CD4-positive, CD25-positive, alpha-beta regulatory T cell (primary cell): ENCODE measurements around the gene EPS8L2. TPM values are rescaled to one million over a fixed set of nuclear protein-coding genes. Genes with fewer than 3 reads are reported as not detected.
A peak's percentile ranks its signal among the peaks of the same experiment; 100 is the strongest.

Experiments
- ATAC-seq, 2 donors: fragments of 150-1000 bp; cut with Tn5 transposase; one replicate each; pipeline ENCODE4 v1.10.0; 2021; ENCODE audit warnings: low read depth in 2 of 2, moderate number of reproducible peaks in 2 of 2, moderate library complexity in 1 of 2
- DNase-seq, 3 donors: peaks; one replicate each; pipeline versions ENCODE4 v3.0.0 to v3.0.0-alpha.2; 2012 to 2022; ENCODE audit warnings: mixed read lengths in 1 of 3
- H3K27ac ChIP-seq: one replicate; pipeline ENCODE4 v1.7.0; 2013; ENCODE audit warnings: mild to moderate bottlenecking, low read length; ENCODE audit not compliant: insufficient read depth, poor library complexity, severe bottlenecking
- H3K27me3 ChIP-seq: one replicate; pipeline ENCODE4 v1.7.0; 2013; ENCODE audit warnings: low read length; ENCODE audit not compliant: control insufficient read depth, insufficient read depth
- H3K36me3 ChIP-seq: one replicate; pipeline ENCODE4 v1.7.0; 2013; ENCODE audit warnings: mild to moderate bottlenecking, low read length, moderate library complexity; ENCODE audit not compliant: control insufficient read depth, insufficient read depth
- H3K4me1 ChIP-seq: 2 replicates; pipeline ENCODE4 v1.7.0; 2013; ENCODE audit warnings: mild to moderate bottlenecking, low read length; ENCODE audit not compliant: insufficient read depth, control insufficient read depth, poor library complexity, severe bottlenecking
- H3K4me3 ChIP-seq: one replicate; pipeline ENCODE4 v1.7.0; 2013; ENCODE audit warnings: low read depth, mild to moderate bottlenecking, low read length, moderate library complexity
- H3K9me3 ChIP-seq, 2 experiments: 1 replicate in 1 of 2; 2 replicates in 1 of 2; pipeline ENCODE4 v1.7.0; 2013; ENCODE audit warnings: low read length in 2 of 2, mild to moderate bottlenecking in 1 of 2, moderate library complexity in 1 of 2; ENCODE audit not compliant: control insufficient read depth in 2 of 2
- H3K27ac Mint-ChIP-seq, 3 donors: one replicate each; pipeline ENCODE4 v1.8.0; 2020 to 2022; ENCODE audit warnings: mild to moderate bottlenecking in 3 of 3, mixed read lengths in 3 of 3, moderate library complexity in 2 of 3
- H3K27me3 Mint-ChIP-seq: one replicate; pipeline ENCODE4 v1.8.0; 2022; ENCODE audit warnings: mild to moderate bottlenecking, mixed read lengths
- H3K36me3 Mint-ChIP-seq: one replicate; pipeline ENCODE4 v1.8.0; 2020; ENCODE audit warnings: mixed read lengths
- H3K4me1 Mint-ChIP-seq, 4 donors: one replicate each; pipeline ENCODE4 v1.8.0; 2020 to 2022; ENCODE audit warnings: mixed read lengths in 4 of 4, mild to moderate bottlenecking in 1 of 4
- H3K4me3 Mint-ChIP-seq, 4 donors: one replicate each; pipeline ENCODE4 v1.8.0; 2020 to 2022; ENCODE audit warnings: mild to moderate bottlenecking in 4 of 4, mixed read lengths in 4 of 4, moderate library complexity in 3 of 4
- H3K9me3 Mint-ChIP-seq, 7 donors: one replicate each; pipeline ENCODE4 v1.8.0; 2020 to 2022; ENCODE audit warnings: mixed read lengths in 7 of 7, mild to moderate bottlenecking in 3 of 7, moderate library complexity in 2 of 7
- polyA plus RNA-seq, 4 donors: library from polyadenylated mRNA; unstranded; fragments of 300-500 nt; fragmentation: Illumina TruSeq; gene quantifications; one replicate each; pipeline ENCODE4 v1.2.3, GENCODE V29; 2021
- total RNA-seq: library from RNA; stranded (reverse); gene quantifications from one replicate; pipeline ENCODE4 v1.2.3, GENCODE V29; 2022

Gene EPS8L2
- total and polyA plus RNA-seq, 5 donors from 2014 or later: 11.2 to 19.4 (median 17.6) TPM

DNA sequence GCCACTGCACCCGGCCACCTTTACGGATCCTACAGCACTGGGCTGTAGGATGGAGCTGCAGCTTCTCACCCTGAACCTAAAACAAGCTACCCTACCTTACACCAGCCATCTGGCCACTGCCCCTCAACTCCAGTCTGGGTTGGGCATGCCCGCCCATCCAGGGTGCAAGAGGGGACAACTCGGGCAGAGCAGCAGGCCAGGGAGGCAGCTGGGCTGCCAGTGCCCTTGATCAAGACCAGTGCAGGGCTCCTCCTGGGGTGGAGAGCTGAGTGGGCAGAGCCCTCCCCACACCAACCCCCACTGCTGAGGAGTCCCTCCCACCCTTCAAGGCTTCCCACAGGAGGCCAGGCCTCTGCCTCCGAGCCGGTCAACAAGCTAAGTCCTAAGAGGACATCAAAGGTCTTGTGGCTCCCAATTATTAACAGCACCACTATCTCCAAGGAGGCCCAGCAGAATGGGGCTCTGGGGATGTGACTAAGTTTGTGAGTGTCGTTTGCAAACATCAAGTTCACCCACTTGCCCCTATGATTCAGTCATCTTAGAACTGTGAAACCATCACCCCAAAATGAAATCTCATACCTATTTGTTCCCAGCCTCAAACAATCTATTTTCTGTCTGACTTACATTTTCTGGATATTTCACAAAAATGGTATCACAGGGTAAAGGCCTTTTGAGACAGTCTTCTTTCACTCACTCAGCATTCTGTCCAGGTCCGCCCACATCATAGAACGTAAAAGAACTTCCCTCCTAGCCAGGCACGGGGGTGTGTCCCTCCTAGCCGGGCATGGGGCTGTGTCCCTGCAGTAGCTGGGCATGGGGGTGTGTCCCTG, 60.3 kb downstream of the EPS8L2 start:
- Histone ChIP-seq H3K27ac (no peak overlapping the region), H3K4me1 (no peaks in the 10 kb centered on the region), H3K27me3 (no peaks in the 10 kb centered on the region), H3K36me3 (peaks cover 26% of the 10 kb centered on the region), H3K4me3 (no peak overlapping the region), H3K9me3 (no peaks in the 10 kb centered on the region)
- peak overlapping the region in 1 of 3 donors; percentile 69 for H3K27ac Mint-ChIP-seq
- H3K36me3 Mint-ChIP-seq: no peaks in the 10 kb centered on the region
- no peaks in the 10 kb centered on the region for H3K27me3 Mint-ChIP-seq
- DNase-seq: no peak
- ATAC-seq: no peak
- no peak overlapping the region for H3K4me3 Mint-ChIP-seq
- H3K9me3 Mint-ChIP-seq: no peaks in the 10 kb centered on the region
- H3K4me1 Mint-ChIP-seq: no peaks in the 10 kb centered on the region

DNA sequence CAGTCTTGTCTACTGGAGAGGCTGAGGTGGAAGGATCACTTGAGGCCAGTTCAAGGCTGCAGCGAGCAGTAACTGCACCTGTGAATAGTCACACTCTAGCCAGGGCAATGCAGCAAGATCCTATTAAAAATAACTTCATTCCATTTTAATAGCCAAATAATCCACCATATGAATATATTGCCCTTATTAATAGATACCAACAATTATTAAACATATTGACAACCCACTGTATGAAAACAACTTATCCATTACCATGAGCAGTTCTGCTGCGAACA, 60.8 kb downstream of the EPS8L2 start:
- Histone ChIP-seq H3K4me1 (no peaks in the 10 kb centered on the region), H3K27ac (no peak overlapping the region), H3K9me3 (no peaks in the 10 kb centered on the region), H3K4me3 (no peak overlapping the region), H3K27me3 (no peaks in the 10 kb centered on the region), H3K36me3 (peaks cover 21% of the 10 kb centered on the region)
- Mint-ChIP-seq H3K4me3 (no peak overlapping the region), H3K27me3 (no peaks in the 10 kb centered on the region), H3K27ac (no peak overlapping the region), H3K4me1 (no peaks in the 10 kb centered on the region), H3K9me3 (no peaks in the 10 kb centered on the region), H3K36me3 (no peaks in the 10 kb centered on the region)
- ATAC-seq (no peak), DNase-seq (no peak)

DNA sequence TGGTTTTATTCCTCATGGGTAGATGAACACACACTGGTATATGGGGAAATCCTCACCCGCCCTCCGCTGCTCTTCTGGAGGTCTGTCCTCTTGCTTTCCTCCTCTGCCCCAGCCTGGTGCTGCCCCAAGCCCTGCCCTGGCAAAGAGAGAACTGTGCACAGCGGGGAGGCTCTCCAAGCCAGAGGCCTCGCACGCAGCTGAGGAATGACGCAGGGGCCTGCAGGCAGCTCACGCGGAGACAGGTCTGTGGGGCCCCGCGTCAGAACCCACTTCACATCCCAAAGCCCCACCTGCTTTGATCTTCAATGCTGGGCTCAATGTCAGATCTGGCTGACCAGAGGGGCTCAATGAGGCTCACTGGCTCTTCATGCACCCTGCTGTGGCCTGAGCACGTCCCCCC, 61.2 kb downstream of the EPS8L2 start:
- Histone ChIP-seq H3K27me3 (no peaks in the 10 kb centered on the region), H3K36me3 (peaks cover 18% of the 10 kb centered on the region), H3K4me3 (no peak overlapping the region), H3K27ac (no peak overlapping the region), H3K4me1 (no peaks in the 10 kb centered on the region), H3K9me3 (no peaks in the 10 kb centered on the region)
- H3K36me3 Mint-ChIP-seq: no peaks in the 10 kb centered on the region
- no peaks in the 10 kb centered on the region for H3K9me3 Mint-ChIP-seq
- ATAC-seq: no peak
- no peak overlapping the region for H3K4me3 Mint-ChIP-seq
- H3K27ac Mint-ChIP-seq: peak overlapping the region in 1 of 3 donors; percentile 63
- no peaks in the 10 kb centered on the region for H3K4me1 Mint-ChIP-seq
- H3K27me3 Mint-ChIP-seq: no peaks in the 10 kb centered on the region
- DNase-seq: no peak

DNA sequence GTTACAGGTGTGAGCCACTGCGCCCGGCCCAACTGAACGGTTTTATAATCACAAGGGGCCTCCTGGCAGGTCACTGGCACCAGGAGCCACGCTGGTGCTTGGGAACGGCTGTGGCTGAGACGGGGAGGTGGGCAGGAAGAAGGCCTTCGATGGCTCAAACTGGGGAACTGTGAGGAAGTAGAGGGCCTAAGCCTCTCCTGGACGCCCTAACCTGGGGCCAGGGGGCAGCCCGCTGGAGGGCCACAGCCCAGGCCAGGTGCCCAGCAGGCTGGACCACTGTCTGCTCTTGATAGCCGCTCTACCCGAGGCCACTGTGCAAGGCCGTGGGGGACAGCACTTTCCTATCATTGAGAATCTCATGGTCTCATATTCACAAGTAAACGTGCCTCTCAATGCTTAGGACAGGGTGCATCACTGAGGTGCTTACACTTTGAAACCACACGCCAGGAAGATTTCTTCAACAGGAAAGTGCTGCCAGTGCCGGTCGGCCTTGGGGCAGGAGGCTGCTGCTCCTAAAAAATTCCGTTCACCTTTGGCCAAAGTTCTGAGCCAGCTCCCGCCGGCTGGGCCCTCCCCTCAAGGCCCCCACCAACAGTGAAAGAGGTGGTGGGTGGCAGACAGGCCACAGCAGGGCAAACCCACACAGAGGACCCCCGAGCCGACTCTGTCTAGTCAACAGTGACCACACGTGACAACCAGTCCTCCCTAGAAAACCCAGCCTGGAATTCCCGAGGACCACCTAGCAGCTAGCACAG, 64.0 kb downstream of the EPS8L2 start:
- H3K36me3 Mint-ChIP-seq: no peaks in the 10 kb centered on the region
- H3K4me3 Mint-ChIP-seq: peak overlapping the region in 1 of 4 donors; percentile 27
- no peaks in the 10 kb centered on the region for H3K9me3 Mint-ChIP-seq
- DNase-seq (no peak), ATAC-seq (no peak)
- H3K27me3 ChIP-seq: no peaks in the 10 kb centered on the region
- H3K4me3 ChIP-seq: no peak overlapping the region
- no peaks in the 10 kb centered on the region for H3K4me1 ChIP-seq
- peaks cover 8% of the 10 kb centered on the region for H3K36me3 ChIP-seq
- no peaks in the 10 kb centered on the region for H3K9me3 ChIP-seq
- peaks cover 0 to 6% (median 0%) of the 10 kb centered on the region in 4 donors for H3K4me1 Mint-ChIP-seq
- H3K27me3 Mint-ChIP-seq: no peaks in the 10 kb centered on the region
- H3K27ac ChIP-seq: no peak overlapping the region
- no peak overlapping the region for H3K27ac Mint-ChIP-seq

DNA sequence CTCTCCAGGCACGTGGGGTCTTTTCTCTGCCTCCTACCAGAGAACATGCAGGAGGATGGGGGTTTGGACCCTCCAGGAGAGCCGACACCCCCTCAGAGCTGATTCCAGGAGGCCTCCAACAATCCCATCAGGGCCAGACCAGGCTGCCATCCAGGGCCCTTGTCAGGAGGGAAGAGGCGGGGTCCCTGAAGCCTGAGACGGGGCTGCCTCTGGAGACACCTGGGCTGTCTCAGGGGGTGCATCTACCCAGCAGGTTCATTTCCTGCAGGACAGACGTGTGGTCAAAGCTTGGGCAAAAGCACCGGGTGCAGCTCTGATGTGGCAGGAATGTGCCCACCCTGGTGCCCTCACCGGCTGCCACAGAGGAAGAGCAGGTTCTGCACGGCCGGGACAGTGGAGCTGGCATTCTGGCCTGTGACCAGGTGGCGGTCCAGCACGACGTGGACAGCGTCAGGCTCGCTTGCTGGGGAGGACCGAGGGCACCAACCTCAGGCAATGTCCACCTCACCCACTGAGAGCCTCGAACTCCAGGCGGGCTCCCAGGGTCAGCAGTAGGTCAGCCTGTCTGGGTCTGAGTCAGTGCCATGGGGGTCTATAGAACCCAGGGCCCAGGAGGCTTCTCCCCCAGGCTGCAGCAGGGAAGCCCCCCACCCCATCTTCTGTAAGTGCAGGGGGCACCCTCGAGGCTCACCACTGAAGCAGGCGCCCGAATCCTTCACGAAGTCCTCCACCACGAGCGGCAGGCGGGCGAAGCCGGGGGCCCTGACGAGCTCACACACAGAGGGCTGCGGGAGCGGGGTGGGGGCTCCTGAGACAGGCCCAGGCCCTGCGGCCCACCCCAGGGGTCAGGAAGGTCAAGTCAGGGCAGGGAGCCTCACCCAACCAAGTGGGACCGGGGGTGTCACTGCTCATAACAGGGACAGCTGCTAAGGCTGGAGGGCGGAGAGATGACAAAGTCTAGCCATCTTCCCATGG, 64.9 kb downstream of the EPS8L2 start:
- Histone ChIP-seq H3K9me3 (no peaks in the 10 kb centered on the region), H3K4me1 (peaks cover 7% of the 10 kb centered on the region), H3K27me3 (no peaks in the 10 kb centered on the region), H3K27ac (no peak overlapping the region), H3K36me3 (peaks cover 8% of the 10 kb centered on the region), H3K4me3 (no peak overlapping the region)
- H3K4me1 Mint-ChIP-seq: peaks cover 0 to 12% (median 0%) of the 10 kb centered on the region in 4 donors
- DNase-seq: no peak
- H3K4me3 Mint-ChIP-seq: no peak overlapping the region
- no peak overlapping the region for H3K27ac Mint-ChIP-seq
- no peak for ATAC-seq
- H3K36me3 Mint-ChIP-seq: no peaks in the 10 kb centered on the region
- H3K27me3 Mint-ChIP-seq: no peaks in the 10 kb centered on the region
- no peaks in the 10 kb centered on the region for H3K9me3 Mint-ChIP-seq

DNA sequence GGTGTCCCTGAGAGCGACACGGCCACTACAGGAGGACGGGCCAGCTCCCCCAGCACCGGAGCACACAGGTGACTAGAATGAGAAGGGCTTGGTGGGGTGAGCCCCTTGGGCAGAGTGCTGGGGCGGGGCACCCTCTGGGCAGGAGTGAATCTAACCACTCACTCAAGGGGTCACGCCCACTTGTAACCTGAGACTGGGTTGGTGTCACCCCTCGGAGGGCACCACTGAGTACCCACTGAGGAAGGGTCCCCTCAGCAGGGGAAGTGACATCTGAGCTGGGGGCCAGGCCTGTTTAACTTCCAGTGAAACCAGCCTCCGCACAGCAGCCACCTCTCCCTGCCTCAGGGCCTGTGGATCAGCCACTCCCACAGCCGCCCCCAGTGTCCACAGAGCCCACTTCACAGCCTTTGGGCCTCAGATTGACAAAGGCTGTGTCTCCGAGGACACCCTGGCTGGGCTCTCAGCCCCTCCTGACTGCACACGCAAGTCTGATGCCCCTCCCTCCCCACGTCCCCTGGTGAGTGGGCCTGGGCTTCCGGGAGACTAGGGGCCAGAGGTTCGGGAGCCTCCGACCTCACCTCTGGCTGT, 65.7 kb downstream of the EPS8L2 start:
- H3K4me3 ChIP-seq: no peak overlapping the region
- no peak for DNase-seq
- H3K36me3 Mint-ChIP-seq: no peaks in the 10 kb centered on the region
- H3K9me3 Mint-ChIP-seq: no peaks in the 10 kb centered on the region
- H3K27ac Mint-ChIP-seq: no peak overlapping the region
- H3K4me3 Mint-ChIP-seq: no peak overlapping the region
- no peaks in the 10 kb centered on the region for H3K27me3 Mint-ChIP-seq
- H3K9me3 ChIP-seq: no peaks in the 10 kb centered on the region
- peaks cover 8% of the 10 kb centered on the region for H3K36me3 ChIP-seq
- H3K27me3 ChIP-seq: no peaks in the 10 kb centered on the region
- no peak overlapping the region for H3K27ac ChIP-seq
- peaks cover 15% of the 10 kb centered on the region for H3K4me1 ChIP-seq
- peaks cover 0 to 19% (median 5%) of the 10 kb centered on the region in 4 donors for H3K4me1 Mint-ChIP-seq
- ATAC-seq: no peak
